Stimulated activated CD8-positive, alpha-beta memory T cell treated with anti-CD3 and anti-CD28 coated beads, Interleukin-15, amount 100 ng/mL, for 1 hour (primary cell): ENCODE results near the gene ANO6.

Source experiments
- DNase-seq: peaks from one replicate; pipeline ENCODE4 v3.0.0-alpha.2; 2020; ENCODE audit warnings: low read depth

ANO6 gene

GRCh38 chr12:45406988-45407850 is 191.3 kb downstream of the ANO6 start:
- no peak for DNase-seq

GRCh38 chr12:45407981-45408728 is 192.3 kb downstream of the ANO6 start:
- no peak for DNase-seq

- DNase-seq, result no peak
These were observed 192.8 kb downstream of the ANO6 start for GRCh38 chr12:45408729-45409114.

- DNase-seq, result no peak
These were observed 194.1 kb downstream of the ANO6 start for GRCh38 chr12:45409966-45410365.

- no peak for DNase-seq
These were observed 195.7 kb downstream of the ANO6 start for GRCh38 chr12:45411626-45412025.

- DNase-seq, result no peak
These were observed 199.5 kb downstream of the ANO6 start for GRCh38 chr12:45415393-45415817.

GRCh38 chr12:45416126-45416525 is 200.2 kb downstream of the ANO6 start:
- DNase-seq, result no peak

- DNase-seq, result no peak
These were observed 202.6 kb downstream of the ANO6 start for GRCh38 chr12:45418520-45418919.

- DNase-seq, result no peak
These were observed 203.5 kb downstream of the ANO6 start for GRCh38 chr12:45419317-45419814.

GRCh38 chr12:45421736-45422135 is 205.8 kb downstream of the ANO6 start:
- no peak for DNase-seq

- no peak for DNase-seq
These were observed 208.0 kb downstream of the ANO6 start for GRCh38 chr12:45423931-45424330.

- no peak for DNase-seq
These were observed 209.5 kb downstream of the ANO6 start for GRCh38 chr12:45425426-45425825.

- DNase-seq, result no peak
These were observed 210.4 kb downstream of the ANO6 start for GRCh38 chr12:45426294-45426693.

- no peak for DNase-seq
These were observed 211.1 kb downstream of the ANO6 start for GRCh38 chr12:45427042-45427441.

- no peak for DNase-seq
These were observed 213.9 kb downstream of the ANO6 start for GRCh38 chr12:45429831-45430230.

GRCh38 chr12:45431126-45431525 is 215.2 kb downstream of the ANO6 start:
- no peak for DNase-seq

GRCh38 chr12:45432710-45433109 is 216.8 kb downstream of the ANO6 start:
- no peak for DNase-seq

- no peak for DNase-seq
These were observed 217.6 kb downstream of the ANO6 start for GRCh38 chr12:45433441-45433868.

GRCh38 chr12:45434094-45434493 is 218.2 kb downstream of the ANO6 start:
- DNase-seq, result no peak

- DNase-seq, result no peak
These were observed 220.2 kb downstream of the ANO6 start for GRCh38 chr12:45435945-45436710.

- DNase-seq, result no peak
These were observed 223.1 kb downstream of the ANO6 start for GRCh38 chr12:45439039-45439438.

- DNase-seq, result no peak
These were observed 230.1 kb downstream of the ANO6 start for GRCh38 chr12:45446013-45446412.
